NCI-H1694 (cell line): ENCODE results near the gene RGL1.
A peak's percentile ranks its signal among the peaks of the same experiment; 100 is the strongest.

Source experiments
- DNase-seq: peaks from one replicate; lab custom pipeline; 2025; lab: John Stamatoyannopoulos, UW

The RGL1 gene

GRCh38 chr1:183889095-183889494, 84.2 kb downstream of the RGL1 start:
- no peak for DNase-seq

DNA sequence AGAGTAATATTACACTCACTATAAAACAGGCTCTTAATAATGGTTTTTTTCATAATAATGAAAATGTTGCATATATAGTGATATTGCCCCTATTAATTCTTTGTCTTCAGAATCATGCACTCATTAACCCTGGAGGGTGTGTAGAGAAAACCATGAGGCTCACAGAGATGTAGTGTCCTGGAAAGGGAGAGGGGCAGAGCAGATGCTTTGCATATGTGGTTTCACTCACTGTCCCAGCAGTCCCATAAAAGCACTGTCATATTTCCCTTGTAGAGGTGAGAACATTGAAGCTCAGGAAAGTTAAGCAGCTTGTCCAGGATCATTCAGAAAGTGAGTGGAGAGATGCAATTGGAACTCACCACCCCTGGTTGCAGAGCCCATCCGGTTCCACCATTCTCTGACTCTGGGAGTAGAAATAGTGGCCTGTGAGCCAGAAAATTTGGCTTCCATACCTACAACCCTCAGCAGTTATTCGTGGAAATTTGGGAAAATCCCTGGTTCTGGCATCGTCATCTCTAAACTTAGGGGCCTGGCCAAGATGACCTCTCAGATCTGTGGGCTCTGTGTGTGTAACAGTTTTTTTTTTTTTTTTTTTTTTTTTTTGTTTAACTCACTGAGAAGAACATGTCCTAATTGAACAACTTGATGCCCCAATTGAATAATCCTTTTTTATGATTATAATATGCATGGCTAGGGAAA, 86.4 kb downstream of the RGL1 start:
- DNase-seq = no peak

DNA sequence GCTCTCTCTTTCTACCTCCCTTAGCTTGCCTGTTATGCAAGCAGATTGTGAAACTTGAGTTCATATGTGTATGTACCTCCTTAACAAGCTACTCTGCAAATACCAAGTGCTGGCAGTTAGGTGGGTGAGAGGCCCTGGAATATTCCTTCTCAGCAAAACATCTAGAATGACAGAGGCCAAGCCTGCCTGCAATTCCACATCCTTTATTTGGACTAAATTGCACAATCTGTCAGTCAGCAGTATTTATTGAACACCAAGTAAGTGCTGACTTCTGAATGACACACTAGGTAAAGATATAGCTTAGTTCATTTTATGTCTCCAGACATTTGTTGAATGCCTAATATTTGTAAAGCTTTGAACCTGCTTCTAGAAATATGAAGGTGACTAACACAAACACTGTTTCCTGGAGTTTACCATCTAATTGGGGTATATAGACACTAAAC, 87.5 kb downstream of the RGL1 start:
- no peak for DNase-seq

DNA sequence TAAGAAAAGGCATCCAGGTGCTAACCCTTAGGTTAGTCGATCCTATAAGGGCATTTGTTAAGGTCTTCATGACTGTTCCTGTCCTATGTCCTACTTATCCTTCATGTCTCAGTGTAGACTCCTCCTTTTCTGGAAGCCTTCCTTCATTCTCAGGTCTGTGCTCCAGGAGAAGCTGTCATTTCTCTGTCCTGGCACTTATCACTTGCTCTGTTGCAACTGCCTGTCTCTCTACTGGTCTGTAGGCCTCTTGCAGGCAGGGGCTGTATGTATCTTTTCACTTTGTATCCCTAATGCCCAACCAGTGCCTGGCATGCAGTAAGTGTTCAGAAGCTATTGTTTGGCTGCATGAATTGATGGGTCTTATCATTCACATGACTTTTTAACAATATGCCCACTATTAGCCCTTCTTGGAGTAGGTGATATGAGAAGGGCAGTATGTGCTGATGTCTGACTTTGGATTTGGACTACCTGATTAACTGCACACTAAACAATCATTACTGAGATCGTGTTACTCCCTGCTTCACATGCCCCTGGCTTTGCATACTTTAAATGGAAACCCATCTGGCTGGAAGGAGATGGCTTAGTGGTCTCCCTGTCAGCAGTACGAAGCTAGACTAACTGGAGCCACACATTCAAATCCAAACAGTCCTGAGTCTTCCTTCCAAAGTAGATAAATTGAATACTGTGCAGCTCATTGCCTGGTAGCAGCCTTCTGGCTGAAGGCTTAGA, 88.8 kb downstream of the RGL1 start:
- DNase-seq = no peak

DNA sequence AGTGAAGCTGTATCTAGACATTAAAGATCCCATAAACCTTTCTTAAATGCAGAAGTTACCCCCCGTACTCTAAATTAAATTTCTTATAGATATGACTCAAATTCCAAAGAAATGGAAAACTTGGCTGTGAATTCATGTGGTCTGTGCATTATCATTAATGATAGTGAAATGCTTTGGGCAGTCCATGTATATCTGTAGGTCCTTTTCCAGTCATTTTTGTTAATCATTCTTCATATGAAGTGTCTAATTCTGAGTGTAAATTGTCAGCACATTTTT, 89.3 kb downstream of the RGL1 start:
- DNase-seq = no peak

GRCh38 chr1:183896466-183897048, 91.6 kb downstream of the RGL1 start:
- DNase-seq = no peak

DNA sequence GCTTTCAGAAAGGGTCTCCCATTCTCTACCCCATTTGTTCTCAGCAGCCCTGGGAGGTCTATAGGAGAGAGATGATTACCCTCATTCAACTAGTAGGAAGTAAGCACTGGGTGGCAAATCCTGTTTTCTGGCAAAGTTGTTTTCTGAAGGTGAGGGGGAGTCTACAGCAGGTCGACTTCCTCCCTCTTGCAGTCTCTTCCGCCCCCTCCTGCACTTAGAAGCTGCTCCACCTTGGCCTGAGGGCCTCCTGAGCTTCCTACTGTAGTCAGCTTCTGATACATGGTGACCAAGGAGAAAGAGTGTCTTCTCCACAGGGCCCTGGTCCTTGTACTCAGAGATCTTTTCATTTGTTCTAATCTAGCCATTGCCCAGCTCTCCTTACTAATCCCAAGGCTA, 93.1 kb downstream of the RGL1 start:
- DNase-seq = no peak

- DNase-seq = no peak
Measured at GRCh38 chr1:183898610-183899009, 93.7 kb downstream of the RGL1 start.

DNA sequence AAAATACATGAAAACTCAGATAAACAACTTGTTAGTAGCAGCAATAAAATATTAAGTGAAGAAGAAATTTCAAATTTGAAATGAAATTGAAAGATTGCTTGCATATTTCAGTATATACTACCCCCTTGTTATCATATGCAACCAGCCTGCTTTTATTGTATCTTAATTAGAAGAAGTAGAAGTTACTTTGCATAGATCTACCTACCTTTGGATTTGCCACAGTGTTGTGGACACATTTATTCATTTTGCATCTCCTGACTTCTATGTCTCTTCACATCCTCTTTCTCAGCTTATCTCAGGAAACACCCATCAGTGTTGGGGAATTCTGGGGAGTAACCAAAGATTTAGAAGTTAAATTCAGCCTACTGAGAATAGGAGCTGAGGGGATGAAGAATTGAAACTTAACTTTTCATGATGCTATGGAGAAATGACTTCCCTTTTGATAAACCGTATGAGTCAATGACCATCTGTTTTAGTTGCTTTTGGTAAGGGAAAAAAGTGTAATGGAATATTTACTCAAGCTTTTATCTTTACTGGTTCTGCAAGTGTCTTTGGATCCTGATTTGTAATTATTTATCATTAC, 96.9 kb downstream of the RGL1 start:
- no peak for DNase-seq

GRCh38 chr1:183903101-183903500, 98.2 kb downstream of the RGL1 start:
- no peak for DNase-seq

- DNase-seq = no peak
Measured at GRCh38 chr1:183905508-183906113, 100.7 kb downstream of the RGL1 start.

GRCh38 chr1:183907070-183907469, 102.2 kb downstream of the RGL1 start:
- DNase-seq = no peak

DNA sequence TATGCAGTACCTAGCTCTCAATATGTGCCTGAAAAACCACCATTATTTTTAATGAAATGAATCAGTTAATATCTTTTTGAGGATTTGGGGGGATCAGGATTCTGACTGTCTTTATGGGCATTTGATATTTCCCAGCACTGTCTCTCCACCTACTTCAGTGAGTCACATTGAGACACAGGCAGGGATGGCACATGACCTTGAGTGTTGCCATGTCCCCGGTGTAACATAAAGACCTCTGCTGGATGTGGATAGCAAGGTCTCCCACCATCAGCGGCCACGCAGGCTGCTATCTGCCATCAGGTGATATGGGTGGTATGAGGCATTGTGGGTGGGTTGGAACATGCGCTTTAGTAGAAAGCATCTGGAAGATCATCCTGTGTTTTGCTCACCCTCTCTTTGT, 103.2 kb downstream of the RGL1 start:
- no peak for DNase-seq

- no peak for DNase-seq
Measured at GRCh38 chr1:183909672-183910071, 104.8 kb downstream of the RGL1 start.

GRCh38 chr1:183910845-183911244, 105.9 kb downstream of the RGL1 start:
- no peak for DNase-seq

- DNase-seq = no peak
Measured at GRCh38 chr1:183911285-183911684, 106.4 kb downstream of the RGL1 start.

DNA sequence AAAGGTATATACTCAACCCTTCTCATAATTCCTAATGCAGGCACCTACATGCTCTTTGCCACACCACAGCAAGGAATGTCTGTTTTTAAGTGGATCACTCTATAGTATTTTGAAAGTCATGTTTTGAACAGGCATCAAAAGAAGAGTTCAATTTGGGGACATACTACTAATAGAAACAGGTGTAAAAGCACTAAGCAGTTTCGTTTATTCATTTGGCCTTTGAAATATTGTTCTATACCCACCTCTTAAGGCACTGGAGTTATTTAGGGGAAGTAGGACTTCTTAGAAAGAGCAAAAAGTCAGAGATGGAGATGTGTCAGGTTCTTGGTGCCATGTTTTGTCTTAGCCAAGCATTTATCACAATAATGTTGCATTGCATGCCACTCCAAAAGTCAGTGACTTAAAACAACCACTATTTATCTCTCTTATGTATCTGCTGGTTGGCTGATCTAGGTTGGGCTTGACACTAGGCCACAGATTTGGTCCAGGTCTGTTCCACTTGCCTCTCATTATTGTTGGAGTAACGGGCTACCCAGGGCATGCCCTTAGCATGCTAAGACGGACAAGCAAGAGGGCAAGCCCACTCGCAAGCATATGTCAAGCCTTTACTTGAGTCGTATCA, 107.5 kb downstream of the RGL1 start:
- DNase-seq = no peak

- DNase-seq = no peak
Measured at GRCh38 chr1:183913567-183913993, 108.7 kb downstream of the RGL1 start.

GRCh38 chr1:183914276-183914675, 109.4 kb downstream of the RGL1 start:
- DNase-seq = no peak

DNA sequence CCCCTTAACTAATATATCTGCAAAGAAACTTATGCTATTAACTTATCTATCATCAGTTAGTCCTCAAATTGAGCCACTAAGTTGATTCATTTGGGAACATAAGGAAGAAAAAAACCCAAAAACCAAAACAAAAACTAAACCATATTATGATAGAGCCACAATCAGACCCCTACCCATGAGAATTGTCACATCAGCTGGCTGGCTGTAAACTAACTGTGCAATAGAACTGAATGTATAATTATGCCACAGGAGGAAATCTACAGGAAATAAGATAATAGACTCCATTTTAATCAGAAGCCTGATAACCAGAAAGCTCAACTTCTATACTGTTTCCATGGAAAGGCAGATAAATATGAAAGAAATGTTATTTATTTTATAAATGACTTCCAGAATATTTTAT, 110.0 kb downstream of the RGL1 start:
- no peak for DNase-seq

DNA sequence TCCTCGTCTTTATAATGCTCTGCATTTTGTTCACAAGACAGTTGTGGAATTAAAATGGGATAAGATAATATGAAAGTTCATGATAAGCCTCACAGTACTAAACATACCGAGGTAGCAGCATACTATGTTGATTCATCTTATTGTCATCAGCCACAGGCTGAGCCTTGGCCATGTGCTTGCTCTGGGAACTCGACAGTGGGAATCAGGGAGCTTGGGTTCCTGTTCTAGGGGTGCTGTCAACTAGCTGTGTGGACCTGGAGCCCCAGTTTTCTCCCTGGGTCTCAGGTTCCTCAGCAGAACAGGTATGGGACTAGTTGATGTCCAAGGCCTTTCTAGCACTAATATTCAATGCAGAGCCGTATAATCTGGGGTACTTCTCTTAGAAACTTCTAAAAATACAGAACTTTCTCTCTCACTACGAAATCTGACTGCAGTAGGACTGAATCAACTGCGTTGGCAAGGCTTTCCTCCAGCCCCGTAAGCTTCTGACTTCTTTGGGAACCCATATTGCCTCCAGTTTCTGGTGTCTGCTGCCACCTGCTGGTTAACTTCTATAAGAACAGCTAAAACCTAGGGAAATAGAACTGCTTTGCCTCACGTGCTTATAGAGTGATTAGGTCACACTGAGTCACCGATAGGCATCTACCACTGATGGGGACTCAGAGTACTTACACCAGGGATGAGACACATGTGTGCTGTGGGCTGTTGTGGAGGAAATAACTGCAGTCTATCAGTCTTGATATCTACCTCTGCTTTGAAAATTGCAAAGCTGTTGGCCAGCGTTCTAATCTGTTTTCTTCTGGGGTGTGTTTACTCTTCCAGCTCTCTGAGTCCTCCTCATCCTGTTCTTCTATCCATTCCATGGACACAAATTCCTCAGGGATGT, 110.9 kb downstream of the RGL1 start:
- peak; percentile 95 for DNase-seq
